HG03469 (cell line): ENCODE measurements around the gene PTTG1IP.
"Not testable (repeated sequence)": the region's sequence is repeated elsewhere in the genome, so short reads cannot be mapped to it uniquely, and the experiment has no call there.

ENCODE experiments used
- ATAC-seq: cut with Tn5 transposase; IDR thresholded peaks from one replicate; pipeline ENCODE4 v1.9.1; 2021; ENCODE audit warnings: mild to moderate bottlenecking, moderate library complexity, moderate number of reproducible peaks; ENCODE audit not compliant: unreplicated experiment

The PTTG1IP gene

DNA sequence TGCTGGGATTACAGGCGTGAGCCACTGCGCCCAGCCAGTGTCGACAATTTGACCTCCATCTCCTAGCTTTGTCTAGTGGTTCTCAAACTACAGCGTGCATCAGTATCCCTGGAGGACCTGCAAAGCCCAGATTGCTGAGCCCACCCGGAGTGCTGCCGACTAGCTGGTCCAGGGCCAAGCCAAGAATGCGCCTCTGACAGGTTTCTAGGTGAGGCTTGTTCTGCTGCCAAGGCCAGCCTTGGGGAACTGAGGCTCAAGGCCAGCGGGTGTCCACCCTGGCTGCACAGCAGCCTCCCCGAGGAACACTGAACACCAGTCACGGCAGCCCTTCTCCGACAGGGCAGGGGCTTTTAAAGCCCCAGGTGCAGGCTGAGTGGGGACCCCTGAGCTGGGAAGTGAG is 9.8 kb upstream of the PTTG1IP start:
- ATAC-seq, result no peak

DNA sequence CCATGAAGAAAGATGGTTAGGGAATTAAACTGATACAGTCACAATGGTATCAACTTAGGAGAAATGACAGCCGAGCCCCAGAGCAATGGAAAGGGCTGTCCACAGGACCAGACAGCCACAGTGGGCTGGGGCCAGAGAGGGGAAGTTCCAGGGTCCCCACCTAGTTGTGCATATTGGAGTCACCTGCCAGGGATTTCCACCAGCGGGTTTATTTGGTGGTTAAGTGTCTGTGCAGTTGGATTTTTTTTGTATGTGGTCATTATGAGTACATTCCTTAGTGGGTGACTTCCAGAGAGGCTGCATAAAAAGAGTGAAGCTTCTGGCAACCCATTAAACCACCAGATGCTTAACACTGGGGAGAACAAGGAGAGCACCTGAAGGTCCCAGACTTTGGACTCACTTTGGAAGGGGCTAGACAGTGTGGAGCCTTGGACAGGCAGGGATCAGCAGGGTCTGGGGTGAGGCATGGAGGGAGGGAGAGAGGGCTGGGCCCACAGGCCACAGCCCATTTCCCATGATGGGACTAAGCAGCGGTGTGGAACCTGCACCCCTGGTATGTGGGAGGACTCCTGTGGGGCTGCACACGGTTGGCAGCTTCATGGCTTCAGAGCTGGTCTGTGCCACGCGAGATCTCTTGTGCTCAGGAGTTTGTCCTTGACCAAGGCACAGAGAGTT is 7.8 kb upstream of the PTTG1IP start:
- ATAC-seq, result no peak

DNA sequence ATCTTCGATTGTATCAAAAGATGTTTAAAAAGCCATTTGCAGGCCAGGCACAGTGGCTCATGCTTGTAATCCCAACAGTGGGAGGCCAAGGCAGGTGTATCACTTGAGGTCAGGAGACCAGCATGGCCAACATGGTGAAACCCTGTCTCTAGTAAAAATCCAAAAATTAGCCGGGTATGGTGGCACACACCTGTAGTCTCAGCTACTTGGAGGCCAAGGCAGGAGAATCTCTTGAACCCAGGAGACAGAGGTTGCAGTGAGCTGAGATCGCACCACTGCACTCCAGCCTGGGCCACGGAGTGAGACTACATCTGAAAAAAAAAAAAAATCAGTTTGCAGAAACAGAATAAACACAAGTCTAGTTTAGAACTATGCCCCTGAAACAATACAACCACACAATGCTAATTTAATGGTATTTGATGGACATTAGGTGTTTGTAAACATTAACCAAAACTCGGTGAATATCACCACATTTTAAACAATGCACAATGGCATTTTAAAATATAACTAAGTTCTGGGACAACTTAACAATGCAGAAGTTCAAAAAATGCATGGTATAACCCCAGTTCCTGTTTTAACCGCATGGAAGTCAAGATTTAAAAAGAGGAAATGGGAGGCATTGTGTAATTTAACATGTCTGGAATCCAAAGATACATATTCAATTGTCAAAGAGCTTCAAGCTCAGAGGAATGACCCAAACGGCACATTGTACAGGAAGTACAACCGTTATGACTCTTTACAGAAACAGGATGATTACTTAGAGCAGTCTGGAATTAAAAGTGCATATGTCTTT is 7.1 kb upstream of the PTTG1IP start:
- ATAC-seq, result no peak

DNA sequence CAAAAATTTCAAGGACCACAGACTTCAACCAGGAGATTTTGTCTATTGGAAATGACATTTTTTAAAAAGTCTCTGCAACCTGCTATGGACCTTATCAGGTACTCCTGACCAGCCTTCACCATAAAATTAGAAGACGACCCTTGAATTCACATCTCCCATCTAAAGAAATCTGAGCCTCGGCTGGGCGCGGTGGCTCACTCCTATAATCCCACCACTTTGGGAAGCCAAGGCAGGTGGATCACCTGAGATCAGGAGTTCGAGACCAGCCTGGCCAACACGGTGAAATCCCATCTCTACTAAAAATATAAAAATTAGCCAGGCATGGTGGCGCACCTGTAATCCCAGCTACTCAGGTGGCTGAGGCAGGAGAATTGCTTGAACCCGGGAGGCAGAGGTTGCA is 5.7 kb upstream of the PTTG1IP start:
- not testable (repeated sequence) for ATAC-seq

DNA sequence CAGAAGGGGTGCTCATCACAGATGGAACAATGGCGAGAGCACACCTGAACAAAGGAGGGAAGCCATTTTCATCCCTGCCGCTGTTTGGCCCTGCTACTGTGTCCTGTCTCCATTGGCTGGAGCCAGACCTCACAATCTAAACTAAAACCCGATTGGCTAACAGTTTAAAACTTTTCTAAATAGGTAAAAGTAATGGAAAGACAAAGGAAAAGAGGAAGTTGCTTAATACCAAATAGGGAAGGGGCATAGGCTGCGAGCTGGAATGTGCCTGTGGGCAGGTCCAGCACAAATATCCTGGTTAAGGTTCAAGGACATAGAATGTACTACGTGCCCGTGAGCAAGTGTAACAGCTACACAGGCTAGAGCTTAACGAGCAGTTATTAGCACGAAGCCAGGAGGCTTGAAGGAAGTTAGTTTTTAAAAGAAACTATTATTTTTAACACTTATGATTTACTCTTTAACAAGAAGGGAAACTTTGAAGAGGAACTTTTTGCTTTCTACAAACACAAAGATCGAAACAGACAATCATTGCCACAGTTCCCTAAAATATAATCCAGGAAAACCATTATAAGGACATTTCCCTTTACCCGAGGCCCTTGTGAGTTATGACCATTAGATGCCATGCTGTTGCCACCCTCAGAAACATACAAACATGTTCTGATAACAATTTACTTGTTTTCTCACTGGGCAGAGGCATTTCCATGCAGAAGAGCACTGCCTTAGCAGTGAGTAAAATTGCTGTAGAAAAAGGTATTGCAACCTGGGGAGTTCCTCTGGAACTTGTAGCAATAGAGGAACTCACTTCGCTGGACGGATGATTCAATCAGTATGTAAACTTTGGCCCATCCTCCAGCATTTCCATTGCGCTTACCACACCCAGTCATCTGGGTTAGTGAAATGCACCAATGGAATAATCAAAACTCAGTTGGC is 4.8 kb upstream of the PTTG1IP start:
- ATAC-seq, result no peak

DNA sequence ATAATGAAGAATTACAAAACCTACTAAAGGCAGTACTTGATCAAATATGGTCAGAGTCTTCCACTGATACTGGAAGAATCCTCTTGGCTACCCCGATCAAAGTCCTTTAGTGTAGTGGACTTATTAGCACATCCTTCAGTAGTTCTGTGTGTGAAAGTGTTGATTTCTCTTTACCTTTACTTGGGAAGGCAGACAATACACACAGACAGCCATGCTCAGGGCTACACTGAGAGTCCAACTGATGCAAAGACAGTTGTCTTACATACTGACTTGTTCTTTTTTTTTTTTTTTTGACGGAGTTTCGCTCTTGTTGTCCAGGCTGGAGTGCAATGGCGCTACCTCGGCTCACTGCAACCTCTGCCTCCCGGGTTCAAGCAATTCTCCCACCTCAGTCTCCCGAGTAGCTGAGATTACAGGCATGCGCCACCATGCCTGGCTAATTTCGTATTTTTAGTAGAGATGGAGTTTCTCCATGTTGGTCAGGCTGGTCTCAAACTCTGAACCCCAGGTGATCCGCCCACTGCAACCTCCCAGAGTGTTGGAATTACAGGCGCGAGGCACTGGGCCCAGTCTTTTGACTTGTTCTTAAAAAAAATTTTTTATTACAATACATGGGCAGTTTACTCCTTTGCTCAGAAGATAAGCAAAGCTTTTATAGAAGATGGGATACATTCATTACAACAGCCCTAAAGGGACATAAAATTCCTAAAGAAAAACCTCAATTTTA is 3.5 kb upstream of the PTTG1IP start:
- no peak for ATAC-seq

DNA sequence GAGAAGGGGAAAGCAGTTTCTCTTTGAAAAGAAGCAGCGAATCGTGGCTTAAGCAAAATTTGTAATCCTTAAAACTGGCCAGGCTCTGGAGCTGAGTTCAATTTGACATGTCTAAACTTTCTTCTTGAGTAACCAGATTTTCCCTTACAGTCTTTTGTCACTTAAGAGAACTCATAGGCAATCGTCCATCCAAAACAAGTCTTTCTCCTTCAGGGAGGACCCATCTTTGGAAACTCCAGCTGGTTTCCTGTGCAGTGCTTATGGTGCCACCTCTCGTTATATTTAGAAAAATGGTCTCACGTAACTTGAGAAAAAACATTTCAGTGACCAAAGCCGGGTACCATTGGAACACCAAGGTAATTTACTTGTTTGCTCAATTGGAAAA is 1.8 kb upstream of the PTTG1IP start:
- ATAC-seq, result no peak

DNA sequence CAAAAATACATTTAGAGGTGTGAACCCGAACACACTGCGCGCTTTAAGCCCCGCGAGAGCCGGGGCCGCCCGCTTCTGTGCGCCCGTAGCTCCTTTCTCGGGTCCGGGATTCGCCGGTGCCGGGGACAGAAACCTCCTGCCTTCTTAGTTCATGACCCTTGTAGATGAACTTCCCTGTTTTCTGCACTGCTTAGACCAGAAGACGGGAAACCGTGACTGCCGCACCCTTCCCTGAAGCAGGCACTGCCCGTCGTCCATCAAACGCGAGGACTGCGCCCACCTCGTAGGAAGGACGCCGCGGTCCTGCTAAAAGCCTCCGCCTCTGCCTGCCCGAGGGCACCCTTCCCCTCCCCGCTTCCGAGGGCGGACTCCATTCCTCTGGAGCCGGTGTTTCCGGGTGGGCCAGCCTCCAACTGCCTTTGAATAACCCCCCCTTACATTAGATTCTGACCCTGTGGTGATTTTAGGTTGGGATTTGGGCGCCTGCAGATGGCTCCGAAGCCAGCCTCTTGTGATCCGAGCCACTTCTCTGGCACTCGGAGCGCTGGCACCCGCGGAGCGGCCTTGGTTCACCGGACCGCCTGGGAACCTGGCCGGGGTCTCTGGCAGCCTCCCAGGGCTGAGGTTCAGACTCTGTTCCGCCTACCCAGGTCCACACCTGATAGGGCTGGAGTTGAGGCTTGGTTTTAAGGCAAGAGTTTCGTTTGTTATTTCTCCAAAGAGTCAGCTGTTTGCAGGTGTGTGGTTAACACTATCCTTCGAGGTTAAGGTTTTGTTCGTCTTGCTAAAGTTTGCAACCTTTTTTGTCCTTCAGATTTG is 1.2 kb upstream of the PTTG1IP start:
- no peak for ATAC-seq

DNA sequence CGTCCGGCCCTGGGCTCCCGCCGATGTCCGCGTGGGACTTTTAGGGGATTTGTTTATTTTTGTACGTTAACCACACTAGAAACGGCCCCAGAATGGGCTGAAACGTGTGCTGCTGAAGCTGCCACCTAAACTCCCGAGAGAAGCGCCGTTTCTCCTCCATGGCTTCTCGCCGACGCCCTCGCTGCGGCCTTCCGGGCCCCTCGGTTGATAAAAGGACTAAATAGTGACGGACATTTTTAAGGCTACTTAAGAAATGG is 678 bp upstream of the PTTG1IP start:
- ATAC-seq, result no peak

DNA sequence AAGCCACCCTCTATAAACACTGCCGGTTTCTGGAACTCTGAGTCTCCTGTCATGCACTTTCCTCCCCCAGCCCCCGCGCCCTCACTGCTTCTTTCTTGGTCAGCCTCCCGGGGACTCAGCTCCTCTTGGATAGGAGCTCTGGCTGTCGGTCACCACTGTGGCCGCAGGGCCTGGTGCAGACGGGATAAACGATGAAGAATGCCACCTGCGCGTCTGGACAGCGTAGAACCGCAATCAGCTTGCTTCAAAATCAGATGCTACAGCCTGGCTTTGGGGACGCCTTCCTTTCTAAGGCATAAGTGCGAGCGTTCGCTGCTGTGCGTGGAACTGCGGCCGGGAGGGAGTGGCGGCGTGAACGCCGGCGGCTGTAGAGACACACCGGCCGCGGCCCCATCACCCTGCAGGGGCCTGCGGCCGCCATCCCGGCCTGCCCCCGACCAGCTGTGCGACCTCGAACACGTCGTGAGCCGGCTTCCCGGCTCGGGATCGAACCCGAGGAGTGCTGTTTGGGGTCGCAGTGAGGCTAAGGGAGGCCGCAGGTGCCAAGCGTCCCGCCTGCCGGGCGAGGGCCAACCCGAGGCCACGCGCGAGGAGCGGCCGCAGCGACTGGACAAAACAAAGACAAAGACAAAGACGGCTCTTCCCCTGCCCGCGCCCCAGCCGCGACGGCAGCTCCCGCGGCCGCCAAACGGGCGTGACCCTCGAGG is 688 bp downstream of the PTTG1IP start:
- ATAC-seq, result no peak

DNA sequence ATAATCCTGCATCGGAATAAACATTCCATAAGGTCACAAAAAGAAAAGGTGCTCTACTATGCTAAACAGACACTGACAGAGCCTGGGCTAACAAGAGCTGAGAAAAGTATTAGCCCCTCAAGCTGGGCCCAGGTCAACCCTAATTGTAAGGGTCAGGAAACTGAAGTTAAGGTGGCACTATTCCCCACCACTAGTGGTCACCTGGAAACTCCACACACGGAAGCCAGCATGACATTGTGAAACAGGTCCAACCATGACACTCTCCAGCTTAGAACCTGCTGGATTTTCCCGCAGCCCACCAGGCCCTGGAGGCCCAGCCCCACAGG is 1.2 kb downstream of the PTTG1IP start:
- no peak for ATAC-seq

DNA sequence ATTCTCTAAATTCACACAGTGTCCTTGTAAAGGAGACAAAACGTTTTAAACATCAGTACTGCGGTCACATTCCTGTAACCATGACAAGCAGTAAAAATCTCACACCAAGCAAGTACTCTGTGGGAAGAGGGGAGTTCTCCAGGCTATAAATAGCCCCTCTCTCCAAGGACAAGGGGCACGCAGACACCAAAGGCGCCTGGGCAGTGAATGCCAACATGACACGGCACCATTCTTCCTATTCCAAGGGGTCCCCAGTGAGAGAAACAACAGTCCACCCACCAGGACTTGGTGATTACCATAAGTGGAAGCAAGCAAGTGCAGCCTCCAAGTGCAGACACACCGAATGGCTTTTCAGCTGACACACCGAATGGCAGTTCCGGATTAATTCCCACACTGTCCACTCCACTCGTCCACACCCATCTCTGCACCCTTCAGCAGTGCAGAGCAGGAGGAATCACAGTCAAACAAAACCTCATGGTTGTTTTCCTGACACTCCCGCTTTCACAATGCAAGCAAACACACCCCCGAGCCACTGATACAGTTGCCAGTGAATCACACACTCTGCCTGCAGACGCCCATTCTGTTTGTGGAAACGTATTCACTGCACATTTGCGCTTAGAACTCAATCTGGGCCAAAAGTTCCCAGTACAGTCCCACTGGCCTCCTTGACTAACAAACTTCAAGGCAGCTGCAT is 1.8 kb downstream of the PTTG1IP start:
- no peak for ATAC-seq

DNA sequence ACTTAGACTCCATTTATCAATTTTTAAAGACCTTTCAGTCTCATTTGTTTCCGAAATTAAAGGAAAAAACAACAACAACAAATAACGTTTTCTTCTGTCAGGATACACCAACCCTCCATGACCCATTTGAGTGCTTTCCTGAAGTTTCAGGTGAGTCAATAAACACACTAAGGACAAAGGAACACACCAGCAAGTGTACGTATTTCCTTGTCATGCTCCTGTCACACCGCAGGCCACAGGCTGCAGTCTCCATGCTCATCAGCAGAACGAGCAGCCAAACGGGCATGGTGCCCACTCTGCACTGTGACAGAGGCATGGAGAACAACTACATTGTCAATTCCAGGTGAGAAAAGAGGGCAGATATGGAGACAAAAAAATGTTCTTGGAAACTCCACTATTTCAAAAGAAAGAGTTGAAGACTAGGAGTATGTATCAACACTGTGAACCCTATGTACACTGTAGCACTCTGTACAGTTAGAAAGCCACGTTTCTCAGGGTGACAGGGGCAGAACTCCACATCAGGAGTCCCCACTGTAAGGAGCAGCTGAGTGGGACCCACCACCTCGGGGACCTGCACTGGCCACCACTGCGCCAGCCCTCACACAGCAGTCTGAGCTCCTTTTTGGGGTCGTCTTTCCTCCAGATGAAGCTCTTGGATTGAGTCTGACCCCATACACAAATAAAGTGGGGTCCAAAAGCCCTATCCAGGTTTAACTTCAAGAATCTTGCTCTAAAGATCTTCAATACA is 2.6 kb downstream of the PTTG1IP start:
- ATAC-seq, result no peak

DNA sequence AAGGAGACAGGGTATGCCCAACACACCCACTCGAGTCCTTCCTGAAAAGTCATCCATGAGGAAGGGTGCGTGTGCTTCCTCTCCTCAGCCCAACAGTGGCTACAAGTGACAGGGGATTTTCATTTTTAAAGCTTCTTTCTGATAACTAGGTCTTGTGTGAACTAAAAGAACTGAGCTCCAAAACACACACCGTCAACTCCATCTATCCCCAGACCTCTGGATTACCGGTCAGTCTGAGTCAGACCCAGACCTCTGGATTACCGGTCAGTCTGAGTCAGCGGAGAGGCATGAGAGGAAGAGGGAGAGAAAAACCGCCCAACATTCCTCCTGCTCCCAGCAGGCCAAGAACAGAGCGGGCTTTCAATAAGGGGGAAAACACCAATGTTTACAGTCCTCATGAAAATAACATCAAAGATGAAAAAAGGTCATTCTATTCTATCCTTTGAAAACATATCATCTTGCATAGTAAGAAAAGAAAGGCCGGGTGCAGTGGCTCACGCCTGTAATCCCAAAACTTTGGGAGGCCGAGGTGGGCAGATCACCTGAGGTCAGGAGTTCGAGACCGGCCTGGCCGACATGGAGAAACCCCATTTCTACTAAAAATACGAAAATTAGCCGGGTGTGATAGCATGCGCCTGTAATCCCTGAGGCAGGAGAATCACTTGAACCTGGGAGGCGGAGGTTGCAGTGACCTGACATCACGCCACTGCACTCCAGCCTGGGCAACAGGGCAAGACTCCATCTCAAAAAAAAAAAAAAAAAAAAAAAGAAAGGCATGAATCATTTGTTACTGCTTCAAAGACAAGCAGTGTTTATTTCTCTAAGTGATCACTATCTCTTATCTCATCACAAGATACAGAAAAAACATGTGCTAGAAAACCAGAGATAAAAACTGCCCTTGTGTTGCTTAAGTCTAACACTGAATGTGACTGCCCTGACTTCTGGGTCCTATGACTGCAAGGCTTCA is 3.4 kb downstream of the PTTG1IP start:
- no peak for ATAC-seq

DNA sequence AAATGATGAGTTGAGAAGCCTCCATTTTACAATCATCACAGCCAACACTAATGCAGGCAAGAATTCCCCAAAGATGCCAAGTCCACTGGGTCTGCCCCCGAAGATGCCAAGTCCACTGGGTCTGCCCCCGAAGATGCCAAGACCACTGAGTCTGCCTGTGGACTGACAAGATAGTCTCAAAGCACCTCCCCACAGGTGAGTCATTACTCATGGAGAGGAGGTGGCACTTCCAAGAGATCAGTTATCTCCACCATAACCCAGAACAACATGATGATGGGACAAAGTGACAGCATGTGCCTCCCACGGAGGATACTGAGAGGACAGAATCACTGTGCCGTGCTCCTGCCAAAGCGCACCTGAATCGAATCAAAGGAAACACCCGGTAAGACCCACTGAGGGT is 4.8 kb downstream of the PTTG1IP start:
- no peak for ATAC-seq

DNA sequence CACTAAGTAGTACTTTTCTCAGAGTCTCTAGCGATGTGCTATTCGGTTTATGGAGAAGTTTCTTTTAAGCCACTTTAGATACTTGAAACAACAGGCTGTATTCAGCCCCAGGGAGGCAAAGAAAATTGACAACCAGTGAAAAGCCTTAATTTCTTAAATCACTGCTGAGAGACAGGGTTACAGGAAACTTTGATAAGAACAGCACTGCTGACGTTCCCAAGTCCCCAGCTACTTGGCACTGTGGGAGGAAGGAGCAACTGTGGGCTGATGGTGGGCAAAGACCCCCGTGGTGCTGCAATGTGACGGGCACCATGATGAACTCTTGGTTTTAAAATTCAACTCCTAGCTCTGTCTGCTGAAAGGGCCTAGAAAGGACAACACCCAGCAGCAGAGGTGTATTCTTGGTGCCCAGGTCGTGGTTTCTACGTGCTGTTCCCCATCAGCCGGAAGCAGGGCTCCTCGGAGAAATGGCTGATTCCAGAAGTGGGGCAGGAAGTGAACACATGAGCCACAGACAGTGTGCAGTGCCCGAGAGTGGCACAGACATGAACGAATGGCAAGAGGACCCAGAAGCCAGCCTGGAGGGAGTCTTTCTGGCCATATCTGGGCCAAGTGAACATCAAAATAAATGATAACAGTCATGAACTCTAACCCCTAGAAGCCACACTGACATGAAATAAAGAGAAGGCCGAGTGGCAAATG is 5.3 kb downstream of the PTTG1IP start:
- ATAC-seq, result no peak

DNA sequence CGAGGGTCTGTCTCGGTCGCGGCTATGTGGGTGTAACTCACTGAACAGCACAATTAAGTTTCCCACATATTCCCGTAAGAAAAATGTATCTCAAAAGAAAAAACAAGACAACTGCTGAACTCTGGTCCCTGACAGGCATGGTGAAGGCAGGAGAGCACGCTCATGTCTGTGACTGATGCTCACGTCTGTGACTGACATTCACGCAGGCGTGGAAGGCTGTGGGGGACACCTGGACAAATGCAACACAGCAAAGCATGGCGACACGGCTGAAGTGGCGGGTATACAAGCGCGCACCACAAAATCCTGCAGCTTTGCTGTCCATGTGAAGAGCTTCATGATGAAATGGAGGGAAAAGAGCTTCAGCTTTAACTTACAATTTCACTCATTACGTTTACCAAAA is 6.0 kb downstream of the PTTG1IP start:
- no peak for ATAC-seq
